Endothelial cell of umbilical vein (primary cell): Measurements from ENCODE around the gene TACR1. TPM values are rescaled to one million over a fixed set of nuclear protein-coding genes. Genes with fewer than 3 reads are reported as not detected.

Experiments used
- BruUV-seq: library from RNA; stranded (reverse); fragments of 400-500 nt; replicated peaks from 2 replicates; lab custom pipeline; 2021; lab: Mats Ljungman, UMichigan
- CTCF ChIA-PET: fragments of 300-600, 350-600 bp; sonication (Branson Sonifier 250); formaldehyde crosslinking; loops from one replicate; lab custom pipeline; 2021; ENCODE audit warnings: antibody characterized with exemption, inconsistent platforms; lab: Charles Lee
- POLR2A ChIA-PET: fragments of 300-600, 350-600 bp; sonication (Branson Sonifier 250); formaldehyde crosslinking; loops from one replicate; lab custom pipeline; 2021; ENCODE audit warnings: antibody characterized with exemption, inconsistent platforms; lab: Charles Lee
- DNase-seq: peaks from one replicate; pipeline ENCODE4 v3.0.0-alpha.2; 2011; ENCODE audit warnings: low read depth, low spot score
- FAIRE-seq: peaks from 2 replicates; lab custom pipeline; 2011; peaks lifted over from hg19 to GRCh38; lab: Jason Lieb, UNC
- H2AFZ ChIP-seq: 2 replicates; pipeline ENCODE4 v1.6.0; 2012; ENCODE audit warnings: low read depth, low read length, control low read depth, inconsistent platforms
- H3K27ac ChIP-seq: 2 replicates; pipeline ENCODE4 v1.5.1; 2011; ENCODE audit warnings: low read depth, mild to moderate bottlenecking, control low read depth, low read length, moderate library complexity; ENCODE audit not compliant: insufficient read depth
- H3K27me3 ChIP-seq, 2 experiments: 2 replicates each; pipeline versions ENCODE4 v1.6.0 to v1.6.1; 2011; ENCODE audit warnings: low read length in 2 of 2, mixed read lengths in 1 of 2; ENCODE audit not compliant: control insufficient read depth in 2 of 2, insufficient read depth in 2 of 2
- H3K36me3 ChIP-seq, 2 experiments: 2 replicates in 1 of 2; 3 replicates in 1 of 2; pipeline ENCODE4 v1.5.1; 2011; ENCODE audit warnings: low read length in 2 of 2, mild to moderate bottlenecking in 1 of 2, moderate library complexity in 1 of 2; ENCODE audit not compliant: control insufficient read depth in 2 of 2, insufficient read depth in 2 of 2; ENCODE audit errors: extremely low read depth in 1 of 2
- H3K4me1 ChIP-seq: 3 replicates; pipeline ENCODE4 v1.5.1; 2011; ENCODE audit warnings: mild to moderate bottlenecking, low read length; ENCODE audit not compliant: control insufficient read depth, insufficient read depth; ENCODE audit errors: extremely low read depth
- H3K4me2 ChIP-seq: 2 replicates; pipeline ENCODE4 v1.6.1; 2011; ENCODE audit warnings: low read length, control low read depth, mixed read lengths; ENCODE audit not compliant: insufficient read depth
- H3K4me3 ChIP-seq, 3 experiments: fragments of 200-600 bp in 1 of 3; sonication (generic), shearing (Covaris generic) in 1 of 3; replicated peaks in 1 of 3; 2 replicates each; pipeline ENCODE4 v1.5.1; 2011 to 2016; ENCODE audit warnings: control low read depth in 3 of 3, low read length in 3 of 3, mild to moderate bottlenecking in 2 of 3, inconsistent platforms in 1 of 3, low read depth in 1 of 3, moderate library complexity in 1 of 3; ENCODE audit not compliant: insufficient read depth in 1 of 3
- H3K79me2 ChIP-seq: 2 replicates; pipeline ENCODE4 v1.6.0; 2012; ENCODE audit warnings: low read length, inconsistent platforms; ENCODE audit not compliant: control insufficient read depth, insufficient read depth
- H3K9ac ChIP-seq: replicated peaks from 2 replicates; pipeline ENCODE3; 2011; ENCODE audit warnings: low read length, control low read depth; ENCODE audit not compliant: insufficient read depth; ENCODE audit errors: extremely low read depth
- H3K9me1 ChIP-seq: replicated peaks from 3 replicates; pipeline ENCODE4 v1.6.0; 2011; ENCODE audit warnings: mild to moderate bottlenecking, low read length; ENCODE audit not compliant: control insufficient read depth, insufficient read depth; ENCODE audit errors: extremely low read depth
- H3K9me3 ChIP-seq: replicated peaks from 2 replicates; pipeline ENCODE4 v1.5.1; 2012; ENCODE audit warnings: low read length, inconsistent platforms; ENCODE audit not compliant: control insufficient read depth, insufficient read depth
- H4K20me1 ChIP-seq: replicated peaks from 2 replicates; pipeline ENCODE3; 2011; ENCODE audit warnings: mild to moderate bottlenecking, low read length; ENCODE audit not compliant: control insufficient read depth, insufficient read depth; ENCODE audit errors: extremely low read depth
- CTCF ChIP-seq, 2 donors: IDR thresholded peaks; 1 replicate in 1 of 2; 2 replicates in 1 of 2; pipeline ENCODE4 v1.5.1; 2011; ENCODE audit warnings: low read length in 2 of 2, mild to moderate bottlenecking in 2 of 2, moderate library complexity in 2 of 2, control low read depth in 1 of 2, inconsistent platforms in 1 of 2, low read depth in 1 of 2; ENCODE audit not compliant: insufficient read depth in 1 of 2; ENCODE audit errors: extremely low read depth in 1 of 2
- EZH2 ChIP-seq: IDR thresholded peaks from 2 replicates; pipeline ENCODE4 v1.6.1; 2012; ENCODE audit warnings: borderline replicate concordance, low read depth, mild to moderate bottlenecking, moderate library complexity, low read length, inconsistent platforms; ENCODE audit not compliant: severe bottlenecking
- FOS ChIP-seq: IDR thresholded peaks from 2 replicates; pipeline ENCODE4 v1.6.1; 2011; ENCODE audit warnings: mild to moderate bottlenecking, low read length, moderate library complexity, borderline replicate concordance; ENCODE audit not compliant: insufficient read depth
- GATA2 ChIP-seq: IDR thresholded peaks from 2 replicates; pipeline ENCODE4 v1.7.0; 2011; ENCODE audit warnings: low read depth, mild to moderate bottlenecking, moderate library complexity, mixed read lengths, low read length; ENCODE audit not compliant: insufficient read length, insufficient read depth
- JUN ChIP-seq: IDR thresholded peaks from 2 replicates; pipeline ENCODE4 v1.6.1; 2011; ENCODE audit warnings: borderline replicate concordance, low read depth; ENCODE audit not compliant: insufficient read length, insufficient read depth
- MAX ChIP-seq: IDR thresholded peaks from 2 replicates; pipeline ENCODE4 v1.6.1; 2011; ENCODE audit not compliant: insufficient read depth, insufficient read length
- MYC ChIP-seq: IDR thresholded peaks from one replicate; pipeline ENCODE4 v1.6.1; 2011; ENCODE audit warnings: mild to moderate bottlenecking, low read depth, low read length
- POLR2A ChIP-seq: IDR thresholded peaks from 2 replicates; pipeline ENCODE4 v1.6.1; 2012; ENCODE audit warnings: low read depth, mild to moderate bottlenecking, control low read depth, low read length
- POLR2AphosphoS5 ChIP-seq: IDR thresholded peaks from 2 replicates; pipeline ENCODE4 v1.6.1; 2012; ENCODE audit warnings: low read depth, mild to moderate bottlenecking, control low read depth, low read length, moderate library complexity; ENCODE audit not compliant: insufficient read depth
- dilution Hi-C: fragments of 300-500 bp; cut with MboI; formaldehyde crosslinking; loops from one replicate; pipeline ENCODE4 v1.15.0; 2019; ENCODE audit warnings: low sequenced_read_pairs; ENCODE audit not compliant: extremely low pct_ligation_motif_present
- intact Hi-C: fragments of 100-400 bp; cut with micrococcal nuclease; formaldehyde crosslinking; loops from one replicate; pipeline ENCODE4 v1.10.0; 2022
- polyA plus RNA-seq, 4 experiments: library from polyadenylated mRNA; depleted of rRNA in 3 of 4; stranded (reverse) in 3 of 4; unstranded in 1 of 4; fragments of >200 nt; gene quantifications; 2 replicates each; pipeline versions ENCODE4 v1.2.1 to v1.2.3, GENCODE V29; 2011 to 2012; ENCODE audit warnings: missing spikeins in 1 of 4
- total RNA-seq: library from RNA; stranded (reverse); gene quantifications from 2 replicates; pipeline ENCODE4 v1.2.3, GENCODE V29; 2021

TACR1 gene
- total and polyA plus RNA-seq, 2 donors (not counting 3 experiments of a cell fraction or from before 2014, with no cell fraction given), result not detected

DNA sequence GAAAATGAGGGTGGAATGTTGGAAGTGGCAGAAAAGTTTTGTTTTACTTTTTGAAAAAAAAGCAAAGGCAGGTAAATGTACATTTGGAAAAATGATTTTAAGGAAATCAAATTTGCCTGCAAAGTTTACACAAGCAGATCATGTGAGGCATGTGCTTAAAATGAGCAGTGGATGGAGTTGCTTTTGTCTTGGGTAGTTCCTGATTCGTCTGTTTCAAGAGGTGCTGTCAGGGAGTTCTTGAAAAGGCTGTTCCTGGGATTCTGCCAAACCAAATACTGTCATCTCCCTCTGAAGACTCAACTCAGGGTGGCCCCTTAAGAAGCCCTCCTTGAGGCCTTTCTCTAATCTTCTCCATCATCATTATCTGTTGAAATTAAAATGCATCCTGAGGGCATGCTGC is 59.0 kb downstream of the TACR1 start:
- FAIRE-seq (no peak), DNase-seq (no peak)
- Histone ChIP-seq H3K4me1 (no peaks in the 10 kb centered on the region), H3K79me2 (no peaks in the 10 kb centered on the region), H3K27me3 (peaks cover 5 to 8% of the 10 kb centered on the region in 2 experiments), H3K36me3 (no peaks in the 10 kb centered on the region), H4K20me1 (no peaks in the 10 kb centered on the region), H2AFZ (no peak overlapping the region), H3K4me2 (no peak overlapping the region), H3K9me1 (no peaks in the 10 kb centered on the region), H3K27ac (no peak overlapping the region), H3K9me3 (no peaks in the 10 kb centered on the region), H3K4me3 (no peak overlapping the region), H3K9ac (no peak overlapping the region)
- dilution Hi-C loops, result no loop called here
- POLR2A ChIA-PET, result no interaction called here
- BruUV-seq, result no TSS peak
- intact Hi-C loops, result no loop called here
- no peak for TF ChIP-seq MAX
- TF ChIP-seq POLR2AphosphoS5, result no peak
- TF ChIP-seq MYC, result no peak
- TF ChIP-seq JUN, result no peak
- no peak for TF ChIP-seq EZH2
- TF ChIP-seq FOS, result no peak
- TF ChIP-seq GATA2, result no peak
- TF ChIP-seq POLR2A, result no peak
- TF ChIP-seq CTCF (IDR thresholded peaks at IDR 0.05; ENCODE audit: extremely low read depth in 1 of 2, insufficient read depth in 1 of 2, low read depth in 1 of 2, low read length in 2 of 2), result no peak
- CTCF ChIA-PET, result no interaction called here
